Regular cardiac myocyte (primary cell): ENCODE results near the gene BHLHA15. TPM values are rescaled to one million over a fixed set of nuclear protein-coding genes. Genes with fewer than 3 reads are reported as not detected.

ENCODE experiments used
- total RNA-seq: library from RNA; depleted of rRNA; stranded (reverse); fragments of >200 nt; gene quantifications from 2 replicates; pipeline ENCODE4 v1.2.3, GENCODE V29; 2014

Gene BHLHA15
- 0.77 and 2.8 TPM in 2 replicates for total RNA-seq

DNA sequence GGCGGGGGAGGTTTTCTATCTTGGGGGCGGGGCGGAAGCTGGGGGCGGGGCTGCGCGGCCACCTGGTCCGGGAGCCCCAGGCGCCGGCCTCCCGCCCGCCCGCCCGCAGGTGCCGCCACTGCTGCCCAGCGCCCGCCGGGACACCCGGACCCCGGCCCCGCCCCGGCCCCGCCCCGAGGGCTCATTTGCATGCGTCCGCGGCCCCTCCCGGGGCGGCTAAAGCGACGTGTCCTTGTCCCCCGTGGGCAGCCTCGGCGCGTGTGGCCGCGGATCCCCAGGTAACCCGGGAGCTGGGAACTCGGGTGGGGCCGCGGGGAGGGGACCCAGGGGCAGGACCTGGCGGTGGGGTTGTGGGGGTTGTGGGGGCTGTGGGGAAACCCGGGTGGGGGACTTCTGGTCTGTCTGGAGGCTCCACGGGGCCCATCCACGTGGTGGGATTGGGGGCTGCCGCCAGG is at the start of gene BHLHA15:
BHLHA15 (plus strand) TSS at position 219 of the 455 bp plus-strand sequence. CDS start 871 bp downstream, outside the sequence.

GRCh38 chr7:98251601-98252424 is 40.6 kb downstream of the BHLHA15 start, which contains the start of gene TECPR1:
Gene TECPR1, minus strand, starts transcription at chr7:98252232. Its CDS starts 6,086 bp downstream, at chr7:98246146.

Other genes starting within 250 kb of the BHLHA15 start
- not detected in 2 replicates for gene OCM2, start 221.2 kb upstream of the BHLHA15 start, total RNA-seq
- 9.0 and 9.8 TPM in 2 replicates for gene LMTK2, start 104.6 kb upstream of the BHLHA15 start, total RNA-seq
- gene TECPR1, start 40.8 kb downstream of the BHLHA15 start, total RNA-seq, result 24.0 and 37.2 TPM in 2 replicates
- gene BRI3, start 70.2 kb downstream of the BHLHA15 start, total RNA-seq, result 29.0 and 31.6 TPM in 2 replicates
- gene BAIAP2L1, start 189.7 kb downstream of the BHLHA15 start, total RNA-seq, result 2.7 and 3.1 TPM in 2 replicates